ENCODE results near the gene BNC2.

DNA sequence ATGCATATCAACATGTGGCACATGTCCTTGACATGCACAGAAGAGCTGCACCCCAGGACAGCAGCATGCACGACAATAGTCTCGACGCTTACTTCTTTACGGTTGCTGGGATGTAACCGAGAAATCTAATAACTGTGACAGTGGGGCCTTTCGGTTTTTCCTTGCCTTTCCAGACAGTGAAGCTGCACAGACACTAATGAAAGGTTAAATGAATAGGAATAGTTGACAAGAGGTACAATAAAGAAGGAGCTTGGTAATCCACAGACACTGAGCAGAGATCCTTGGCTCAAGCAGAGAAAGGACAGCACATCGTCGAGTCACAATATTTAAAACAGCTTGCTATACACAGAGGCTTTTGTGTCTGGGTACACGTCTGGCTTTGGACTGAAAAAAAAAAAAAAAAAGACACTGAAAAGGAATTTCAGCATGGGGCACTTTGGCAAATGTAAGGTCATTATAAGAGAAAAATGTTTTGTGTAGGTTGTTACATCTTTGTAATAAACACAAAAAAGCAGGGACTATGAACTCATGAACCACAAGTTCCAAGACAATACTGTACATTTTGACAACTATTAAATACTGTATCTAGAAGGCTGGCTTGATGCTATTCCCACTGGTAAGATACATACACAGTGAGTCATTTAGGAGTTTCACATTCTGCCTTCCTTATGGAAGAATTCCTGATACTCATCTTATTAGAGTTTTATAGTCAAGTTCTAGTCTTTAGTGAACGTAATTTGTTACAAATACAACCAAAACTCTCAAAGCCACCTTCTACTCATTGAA lies 5.6 kb downstream of the BNC2 start:
- TF ChIP-seq, protein P1, sequence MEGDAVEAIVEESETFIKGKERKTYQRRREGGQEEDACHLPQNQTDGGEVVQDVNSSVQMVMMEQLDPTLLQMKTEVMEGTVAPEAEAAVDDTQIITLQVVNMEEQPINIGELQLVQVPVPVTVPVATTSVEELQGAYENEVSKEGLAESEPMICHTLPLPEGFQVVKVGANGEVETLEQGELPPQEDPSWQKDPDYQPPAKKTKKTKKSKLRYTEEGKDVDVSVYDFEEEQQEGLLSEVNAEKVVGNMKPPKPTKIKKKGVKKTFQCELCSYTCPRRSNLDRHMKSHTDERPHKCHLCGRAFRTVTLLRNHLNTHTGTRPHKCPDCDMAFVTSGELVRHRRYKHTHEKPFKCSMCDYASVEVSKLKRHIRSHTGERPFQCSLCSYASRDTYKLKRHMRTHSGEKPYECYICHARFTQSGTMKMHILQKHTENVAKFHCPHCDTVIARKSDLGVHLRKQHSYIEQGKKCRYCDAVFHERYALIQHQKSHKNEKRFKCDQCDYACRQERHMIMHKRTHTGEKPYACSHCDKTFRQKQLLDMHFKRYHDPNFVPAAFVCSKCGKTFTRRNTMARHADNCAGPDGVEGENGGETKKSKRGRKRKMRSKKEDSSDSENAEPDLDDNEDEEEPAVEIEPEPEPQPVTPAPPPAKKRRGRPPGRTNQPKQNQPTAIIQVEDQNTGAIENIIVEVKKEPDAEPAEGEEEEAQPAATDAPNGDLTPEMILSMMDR (IDR thresholded peaks at IDR 0.05), result no peak
- TF ChIP-seq POLR2A (IDR thresholded peaks at IDR 0.05), result no peak

All from right lobe of liver (tissue), 4 donors.